Measurements from ENCODE around the gene SPIB.
A peak's percentile ranks its signal among the peaks of the same experiment; 100 is the strongest.
"Not testable (repeated sequence)": the region's sequence is repeated elsewhere in the genome, so short reads cannot be mapped to it uniquely, and the experiment has no call there.

Gene SPIB

DNA sequence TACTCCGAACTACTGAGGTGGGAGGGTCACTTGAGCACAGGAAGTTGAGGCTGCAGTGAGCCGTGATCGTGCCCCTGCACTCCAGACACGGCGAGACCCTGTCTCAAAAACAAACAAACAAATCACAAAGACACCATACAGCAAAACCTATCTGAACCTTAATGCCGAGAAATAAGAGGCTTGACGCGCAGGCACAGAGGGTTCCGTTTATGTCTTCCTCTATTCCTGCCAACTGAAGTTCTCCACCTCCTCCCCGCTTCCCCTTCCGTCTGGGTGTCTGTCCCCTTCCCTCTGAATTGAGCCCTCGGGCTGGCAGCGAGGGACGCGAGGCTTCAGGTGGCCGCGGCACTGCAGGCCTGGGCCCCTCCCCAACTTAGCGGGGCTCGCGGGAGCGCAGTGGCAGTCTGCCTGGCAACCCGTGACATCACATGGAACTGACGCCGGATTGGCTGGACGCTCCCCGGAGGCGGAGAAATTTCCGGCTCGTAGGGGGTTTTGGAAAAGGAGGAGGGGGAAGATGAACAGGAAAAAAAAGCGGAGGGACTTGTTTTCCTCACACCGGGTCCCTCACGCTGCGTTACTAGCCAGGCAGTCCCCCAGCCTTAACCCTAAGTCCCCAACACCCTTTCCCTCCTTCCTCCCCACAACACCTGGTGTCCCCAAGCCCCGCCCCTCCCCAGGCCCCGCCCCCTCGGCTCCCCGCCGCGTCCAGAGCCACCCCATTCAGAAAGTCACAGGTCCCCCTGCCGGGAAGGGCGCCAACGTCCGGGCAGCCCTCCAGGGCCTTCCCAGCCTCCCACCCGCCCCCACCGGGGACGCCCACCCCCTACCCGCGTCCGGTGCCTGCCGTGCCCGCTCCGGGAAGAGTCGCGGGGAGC lies 12.8 kb downstream of the SPIB start:
- no peak overlapping the region for H3K27ac ChIP-seq (ENCODE audit: low read depth, low read length)
- H2AFZ ChIP-seq (ENCODE audit: low read length, unreplicated experiment), result peak overlapping the region; percentile 12
- peak overlapping the region; percentile 70 for H3K4me3 ChIP-seq (ENCODE audit: low read depth, low read length)
- H3K79me2 ChIP-seq (ENCODE audit: control insufficient read depth, insufficient read depth, low read length, unreplicated experiment), result no peaks in the 10 kb centered on the region
- H3K4me1 ChIP-seq (ENCODE audit: control insufficient read depth, insufficient read depth, low read length, unreplicated experiment), result no peaks in the 10 kb centered on the region
- H3K27me3 ChIP-seq (ENCODE audit: insufficient read depth, low read length), result peaks cover 30% of the 10 kb centered on the region
- H3K36me3 ChIP-seq (ENCODE audit: insufficient read depth, low read length), result no peaks in the 10 kb centered on the region

DNA sequence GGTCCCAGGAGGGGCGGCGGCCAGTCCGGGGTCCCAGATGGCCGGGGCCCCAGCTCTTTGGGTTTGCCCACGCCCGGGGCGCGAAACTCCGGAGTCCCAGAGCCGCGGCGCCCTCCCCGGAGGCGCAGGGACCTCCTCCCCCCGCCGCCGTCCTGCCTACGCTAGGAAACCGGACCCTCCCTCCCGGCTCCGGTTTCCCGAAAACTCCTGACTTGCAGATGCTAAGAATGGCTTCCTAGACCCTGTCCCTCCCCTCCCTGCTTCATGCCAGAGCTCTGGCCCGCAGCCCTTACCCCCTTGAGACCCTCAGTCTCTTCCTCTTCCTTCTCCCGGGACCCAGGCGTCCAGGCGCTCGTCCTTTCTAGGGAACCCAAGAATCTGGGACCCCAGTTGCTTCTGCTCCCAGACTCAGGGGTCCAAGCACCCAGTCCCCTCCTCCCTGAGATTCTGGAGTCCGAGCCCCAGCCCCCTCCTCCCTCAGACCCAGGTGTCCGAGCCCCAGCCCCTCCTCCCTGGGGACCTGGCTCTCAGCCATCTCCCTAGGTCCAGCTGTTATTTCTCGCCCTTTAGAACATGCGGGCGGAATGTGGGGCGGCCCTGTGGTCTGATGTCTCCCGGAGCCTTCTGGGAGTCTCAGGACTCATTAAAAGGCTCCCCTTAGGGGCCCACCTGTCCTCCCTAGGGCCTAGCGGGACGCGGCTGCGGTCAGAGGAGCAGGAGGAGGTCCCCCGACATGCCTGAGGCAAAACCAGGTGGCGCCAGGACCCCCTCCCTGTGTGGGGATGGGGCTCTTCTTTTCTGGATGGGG lies 13.7 kb downstream of the SPIB start, which contains the start of gene MYBPC2:
Gene MYBPC2 (plus strand): TSS at position 672 of the 808 bp plus-strand sequence. CDS start 62 bp downstream, at position 734.
- H3K4me1 ChIP-seq (ENCODE audit: control insufficient read depth, insufficient read depth, low read length, unreplicated experiment), result no peaks in the 10 kb centered on the region
- H3K27ac ChIP-seq (ENCODE audit: low read depth, low read length), result no peak within 1 kb of the TSS
- H3K79me2 ChIP-seq (ENCODE audit: control insufficient read depth, insufficient read depth, low read length, unreplicated experiment), result no peaks in the 10 kb centered on the region
- peaks cover 30% of the 10 kb centered on the region for H3K27me3 ChIP-seq (ENCODE audit: insufficient read depth, low read length)
- H2AFZ ChIP-seq (ENCODE audit: low read length, unreplicated experiment), result no peak within 1 kb of the TSS
- H3K36me3 ChIP-seq (ENCODE audit: insufficient read depth, low read length), result no peaks in the 10 kb centered on the region
- H3K4me3 ChIP-seq (ENCODE audit: low read depth, low read length), result peak within 1 kb of the TSS; percentile 70

DNA sequence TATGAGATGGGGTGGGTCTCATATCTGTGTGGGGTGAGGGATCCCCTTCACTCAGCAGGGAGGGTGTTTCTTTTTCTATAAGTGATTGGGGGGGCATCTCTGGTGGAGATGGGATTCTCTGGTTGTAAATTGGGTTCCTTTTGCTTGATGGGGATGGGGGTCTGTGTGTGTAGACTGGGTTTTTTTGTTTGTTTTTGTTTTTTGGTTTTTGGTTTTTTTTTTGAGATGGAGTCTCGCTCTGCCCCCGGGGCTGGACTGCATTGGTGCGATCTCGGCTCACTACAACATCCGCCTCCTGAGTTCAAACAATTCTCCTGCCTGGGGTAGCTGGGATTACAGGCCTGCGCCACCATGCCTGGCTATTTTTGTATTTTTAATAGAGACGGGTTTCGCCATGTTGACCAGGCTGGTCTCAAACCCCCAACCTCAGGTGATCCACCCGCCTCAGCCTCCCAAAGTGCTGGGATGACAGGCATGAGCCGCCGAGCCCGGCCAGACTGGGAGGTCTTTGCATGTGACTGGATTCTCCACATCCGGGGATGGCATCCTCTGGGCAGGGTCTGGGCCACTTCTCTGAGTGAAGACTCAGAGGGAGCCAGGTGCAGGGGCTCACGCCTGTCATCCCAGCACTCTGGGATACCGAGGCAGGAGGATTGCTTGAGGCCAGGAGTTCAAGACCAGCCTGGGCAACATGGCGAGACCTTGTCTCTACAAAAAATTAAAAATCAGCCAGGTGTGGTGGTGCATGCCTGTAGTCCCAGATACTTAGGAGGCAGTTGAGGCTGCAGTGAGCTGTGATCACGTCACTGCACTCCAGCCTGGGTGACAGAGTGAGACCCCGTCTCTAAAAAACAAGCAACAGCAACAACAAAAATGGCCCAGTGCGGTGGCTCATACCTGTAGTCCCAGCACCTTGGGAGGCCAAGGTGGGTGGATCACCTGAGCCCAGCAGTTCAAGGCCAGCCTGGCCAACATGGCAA lies 14.8 kb downstream of the SPIB start:
- Histone ChIP-seq H3K4me1 (ENCODE audit: control insufficient read depth, insufficient read depth, low read length, unreplicated experiment) (no peaks in the 10 kb centered on the region), H3K27ac (ENCODE audit: low read depth, low read length) (no peak overlapping the region), H2AFZ (ENCODE audit: low read length, unreplicated experiment) (no peak overlapping the region), H3K79me2 (ENCODE audit: control insufficient read depth, insufficient read depth, low read length, unreplicated experiment) (no peaks in the 10 kb centered on the region), H3K4me3 (ENCODE audit: low read depth, low read length) (no peak overlapping the region), H3K27me3 (ENCODE audit: insufficient read depth, low read length) (peaks cover 27% of the 10 kb centered on the region), H3K36me3 (ENCODE audit: insufficient read depth, low read length) (no peaks in the 10 kb centered on the region)

DNA sequence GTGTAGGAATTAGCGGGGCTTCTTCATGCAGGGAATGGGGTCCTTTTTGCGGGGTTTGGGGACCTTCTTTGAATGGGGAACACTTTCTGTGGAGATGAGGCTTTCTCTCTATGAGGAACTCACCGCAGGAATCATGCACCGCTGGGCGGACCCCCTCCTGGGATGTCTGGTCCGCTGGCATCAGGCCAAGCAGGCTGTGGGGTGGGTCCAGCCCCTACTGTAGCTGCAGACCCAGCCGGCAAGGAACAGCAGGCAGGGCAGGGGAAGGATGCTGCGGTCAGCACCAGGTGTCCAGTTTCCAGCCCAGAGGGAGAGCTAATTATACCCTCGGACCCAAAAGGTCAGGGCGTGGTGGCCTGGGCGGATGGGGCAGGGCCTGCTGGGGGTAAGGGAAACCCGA lies 15.8 kb downstream of the SPIB start:
- Histone ChIP-seq H3K79me2 (ENCODE audit: control insufficient read depth, insufficient read depth, low read length, unreplicated experiment) (no peaks in the 10 kb centered on the region), H3K36me3 (ENCODE audit: insufficient read depth, low read length) (no peaks in the 10 kb centered on the region), H3K4me1 (ENCODE audit: control insufficient read depth, insufficient read depth, low read length, unreplicated experiment) (no peaks in the 10 kb centered on the region), H3K27ac (ENCODE audit: low read depth, low read length) (no peak overlapping the region), H2AFZ (ENCODE audit: low read length, unreplicated experiment) (no peak overlapping the region), H3K27me3 (ENCODE audit: insufficient read depth, low read length) (peaks cover 21% of the 10 kb centered on the region), H3K4me3 (ENCODE audit: low read depth, low read length) (no peak overlapping the region)

DNA sequence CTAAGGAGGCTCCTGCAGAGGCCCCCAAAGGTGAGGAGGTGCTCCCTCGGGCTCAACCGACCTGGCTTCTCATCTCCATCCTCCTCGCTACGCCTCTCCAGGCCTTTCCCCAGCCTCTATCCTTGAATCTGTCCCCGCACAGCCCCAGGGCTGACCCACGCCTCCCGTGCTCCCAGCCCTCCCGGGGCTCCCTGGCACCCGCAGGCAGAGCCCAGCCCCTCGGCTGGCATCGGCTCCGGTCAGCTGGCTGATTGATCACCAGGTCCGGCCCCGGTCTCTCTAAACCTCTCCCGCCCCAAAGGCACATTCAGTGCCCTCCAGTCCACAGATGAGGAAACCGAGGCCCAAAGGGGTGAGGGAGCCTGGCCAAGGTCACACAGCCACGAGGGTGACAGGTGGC lies 16.5 kb downstream of the SPIB start:
- H2AFZ ChIP-seq (ENCODE audit: low read length, unreplicated experiment), result no peak overlapping the region
- H3K4me1 ChIP-seq (ENCODE audit: control insufficient read depth, insufficient read depth, low read length, unreplicated experiment), result no peaks in the 10 kb centered on the region
- H3K27me3 ChIP-seq (ENCODE audit: insufficient read depth, low read length), result peaks cover 22% of the 10 kb centered on the region
- no peak overlapping the region for H3K4me3 ChIP-seq (ENCODE audit: low read depth, low read length)
- no peaks in the 10 kb centered on the region for H3K36me3 ChIP-seq (ENCODE audit: insufficient read depth, low read length)
- no peak overlapping the region for H3K27ac ChIP-seq (ENCODE audit: low read depth, low read length)
- H3K79me2 ChIP-seq (ENCODE audit: control insufficient read depth, insufficient read depth, low read length, unreplicated experiment), result no peaks in the 10 kb centered on the region

DNA sequence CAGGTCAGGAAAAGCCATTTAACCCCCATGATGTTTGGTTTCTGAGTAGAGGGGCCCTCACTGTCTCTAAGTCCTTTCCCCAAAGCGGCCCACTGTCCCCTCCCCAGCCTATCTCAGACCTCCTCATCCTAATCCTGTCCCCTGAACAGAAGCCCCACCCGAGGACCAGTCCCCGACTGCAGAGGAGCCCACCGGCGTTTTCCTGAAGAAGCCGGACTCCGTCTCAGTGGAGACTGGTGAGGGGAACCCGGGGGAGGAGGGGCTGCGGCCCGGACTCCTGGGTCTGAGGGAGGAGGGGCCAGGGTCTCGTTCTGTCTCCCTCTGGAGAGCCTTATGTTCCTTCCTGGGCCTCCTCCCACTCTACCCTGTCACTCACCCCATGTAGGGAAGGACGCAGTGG lies 16.9 kb downstream of the SPIB start:
- Histone ChIP-seq H3K4me3 (ENCODE audit: low read depth, low read length) (no peak overlapping the region), H3K27me3 (ENCODE audit: insufficient read depth, low read length) (peaks cover 22% of the 10 kb centered on the region), H3K4me1 (ENCODE audit: control insufficient read depth, insufficient read depth, low read length, unreplicated experiment) (no peaks in the 10 kb centered on the region), H2AFZ (ENCODE audit: low read length, unreplicated experiment) (no peak overlapping the region), H3K79me2 (ENCODE audit: control insufficient read depth, insufficient read depth, low read length, unreplicated experiment) (no peaks in the 10 kb centered on the region), H3K36me3 (ENCODE audit: insufficient read depth, low read length) (no peaks in the 10 kb centered on the region), H3K27ac (ENCODE audit: low read depth, low read length) (no peak overlapping the region)

DNA sequence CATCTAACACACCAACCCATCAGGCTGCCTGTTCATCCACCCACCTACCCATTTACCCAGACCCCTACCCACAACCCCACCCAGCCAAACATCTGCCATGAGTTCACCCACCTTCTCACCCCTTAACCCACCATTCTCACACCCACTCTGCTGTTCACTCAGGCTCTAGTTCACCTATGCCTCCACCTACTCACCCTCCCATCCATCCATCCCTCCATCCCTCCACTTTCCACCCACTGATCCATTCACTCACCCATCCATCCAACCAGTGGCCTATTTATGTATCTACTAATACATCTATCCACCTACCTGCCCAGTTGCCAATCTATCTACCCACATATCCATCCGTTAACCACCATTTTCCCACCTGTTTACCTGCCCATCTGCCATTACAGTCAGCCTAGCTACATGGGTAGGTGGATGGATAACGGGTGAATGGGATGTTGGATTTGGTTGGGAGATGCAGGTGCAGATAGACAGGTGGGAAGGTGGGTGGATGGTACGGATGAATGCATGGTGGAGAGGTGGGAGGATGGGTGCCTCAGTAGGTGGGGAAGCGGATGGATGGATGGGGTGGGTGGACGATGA lies 19.2 kb downstream of the SPIB start:
- no peaks in the 10 kb centered on the region for H3K36me3 ChIP-seq (ENCODE audit: insufficient read depth, low read length)
- H3K27ac ChIP-seq (ENCODE audit: low read depth, low read length), result no peak overlapping the region
- no peak overlapping the region for H2AFZ ChIP-seq (ENCODE audit: low read length, unreplicated experiment)
- H3K4me3 ChIP-seq (ENCODE audit: low read depth, low read length), result no peak overlapping the region
- H3K27me3 ChIP-seq (ENCODE audit: insufficient read depth, low read length), result peaks cover 7% of the 10 kb centered on the region
- no peaks in the 10 kb centered on the region for H3K79me2 ChIP-seq (ENCODE audit: control insufficient read depth, insufficient read depth, low read length, unreplicated experiment)
- no peaks in the 10 kb centered on the region for H3K4me1 ChIP-seq (ENCODE audit: control insufficient read depth, insufficient read depth, low read length, unreplicated experiment)

DNA sequence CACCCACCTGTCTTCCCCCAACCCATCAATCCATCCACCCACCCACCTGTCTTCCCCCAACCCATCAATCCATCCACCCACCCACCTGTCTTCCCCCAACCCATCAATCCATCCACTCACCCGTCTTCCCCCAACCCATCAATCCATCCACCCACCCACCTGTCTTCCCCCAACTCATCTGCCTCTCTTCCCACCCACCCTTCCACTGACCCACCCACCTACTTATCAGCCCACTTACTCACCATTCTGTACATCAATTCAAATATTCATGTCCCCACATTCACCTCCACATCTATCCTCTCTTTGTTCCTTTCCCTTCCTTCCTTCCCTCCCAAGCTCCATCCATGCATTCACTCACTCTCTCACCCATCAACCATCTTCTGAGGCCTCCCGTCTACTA lies 20.4 kb downstream of the SPIB start:
- not testable (repeated sequence) for H3K4me3 ChIP-seq (ENCODE audit: low read depth, low read length); H3K36me3 ChIP-seq (ENCODE audit: insufficient read depth, low read length); H3K79me2 ChIP-seq (ENCODE audit: control insufficient read depth, insufficient read depth, low read length, unreplicated experiment); H3K27me3 ChIP-seq (ENCODE audit: insufficient read depth, low read length); H2AFZ ChIP-seq (ENCODE audit: low read length, unreplicated experiment); H3K27ac ChIP-seq (ENCODE audit: low read depth, low read length); H3K4me1 ChIP-seq (ENCODE audit: control insufficient read depth, insufficient read depth, low read length, unreplicated experiment)

DNA sequence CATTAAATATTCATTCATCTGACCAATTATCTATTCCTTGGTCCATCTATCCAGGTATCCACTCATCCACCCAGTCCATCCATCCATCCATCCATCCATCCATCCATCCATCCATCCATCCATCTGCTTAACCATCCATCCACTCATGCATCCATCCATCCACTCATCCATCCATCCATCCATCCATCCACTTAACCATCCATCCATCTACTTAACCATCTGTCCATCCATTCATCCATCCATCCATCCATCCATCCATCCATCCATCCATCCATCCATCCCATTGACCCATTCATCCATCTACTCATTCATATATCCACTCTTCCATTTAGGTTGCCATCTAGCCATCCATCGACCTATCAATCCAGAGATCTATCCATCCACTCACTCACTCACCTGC lies 25.3 kb downstream of the SPIB start:
- H2AFZ ChIP-seq (ENCODE audit: low read length, unreplicated experiment), result no peak overlapping the region
- no peaks in the 10 kb centered on the region for H3K36me3 ChIP-seq (ENCODE audit: insufficient read depth, low read length)
- H3K27me3 ChIP-seq (ENCODE audit: insufficient read depth, low read length), result peaks cover 5% of the 10 kb centered on the region; the same call in 1 of the 2 replicates
- no peaks in the 10 kb centered on the region for H3K79me2 ChIP-seq (ENCODE audit: control insufficient read depth, insufficient read depth, low read length, unreplicated experiment)
- H3K27ac ChIP-seq (ENCODE audit: low read depth, low read length), result no peak overlapping the region
- no peak overlapping the region for H3K4me3 ChIP-seq (ENCODE audit: low read depth, low read length)
- no peaks in the 10 kb centered on the region for H3K4me1 ChIP-seq (ENCODE audit: control insufficient read depth, insufficient read depth, low read length, unreplicated experiment)

DNA sequence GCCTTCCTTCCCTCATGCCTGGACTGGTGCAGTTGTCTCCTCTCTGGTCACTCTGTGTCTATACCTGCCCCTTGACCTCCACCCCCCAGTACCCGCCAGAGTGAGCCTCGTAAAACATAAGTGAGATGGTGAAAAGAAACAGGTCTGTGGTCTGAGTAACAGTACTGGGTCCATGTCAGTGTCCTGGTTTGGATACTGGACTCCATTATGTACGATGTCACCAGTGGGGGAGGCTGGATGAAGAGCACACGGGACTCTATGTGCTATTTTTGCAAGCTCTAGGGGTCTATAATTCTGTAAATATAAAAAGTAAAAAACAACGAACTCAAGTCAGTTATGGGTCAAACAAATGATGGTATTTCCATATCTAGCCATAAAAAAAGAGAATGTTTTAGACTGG lies 28.3 kb downstream of the SPIB start:
- no peaks in the 10 kb centered on the region for H3K79me2 ChIP-seq (ENCODE audit: control insufficient read depth, insufficient read depth, low read length, unreplicated experiment)
- no peak overlapping the region for H3K27ac ChIP-seq (ENCODE audit: low read depth, low read length)
- H3K4me1 ChIP-seq (ENCODE audit: control insufficient read depth, insufficient read depth, low read length, unreplicated experiment), result no peaks in the 10 kb centered on the region
- H3K27me3 ChIP-seq (ENCODE audit: insufficient read depth, low read length), result no peaks in the 10 kb centered on the region
- H2AFZ ChIP-seq (ENCODE audit: low read length, unreplicated experiment), result no peak overlapping the region
- no peaks in the 10 kb centered on the region for H3K36me3 ChIP-seq (ENCODE audit: insufficient read depth, low read length)
- no peak overlapping the region for H3K4me3 ChIP-seq (ENCODE audit: low read depth, low read length)
